ENCODE data around the gene MUC20.

Gene MUC20

DNA sequence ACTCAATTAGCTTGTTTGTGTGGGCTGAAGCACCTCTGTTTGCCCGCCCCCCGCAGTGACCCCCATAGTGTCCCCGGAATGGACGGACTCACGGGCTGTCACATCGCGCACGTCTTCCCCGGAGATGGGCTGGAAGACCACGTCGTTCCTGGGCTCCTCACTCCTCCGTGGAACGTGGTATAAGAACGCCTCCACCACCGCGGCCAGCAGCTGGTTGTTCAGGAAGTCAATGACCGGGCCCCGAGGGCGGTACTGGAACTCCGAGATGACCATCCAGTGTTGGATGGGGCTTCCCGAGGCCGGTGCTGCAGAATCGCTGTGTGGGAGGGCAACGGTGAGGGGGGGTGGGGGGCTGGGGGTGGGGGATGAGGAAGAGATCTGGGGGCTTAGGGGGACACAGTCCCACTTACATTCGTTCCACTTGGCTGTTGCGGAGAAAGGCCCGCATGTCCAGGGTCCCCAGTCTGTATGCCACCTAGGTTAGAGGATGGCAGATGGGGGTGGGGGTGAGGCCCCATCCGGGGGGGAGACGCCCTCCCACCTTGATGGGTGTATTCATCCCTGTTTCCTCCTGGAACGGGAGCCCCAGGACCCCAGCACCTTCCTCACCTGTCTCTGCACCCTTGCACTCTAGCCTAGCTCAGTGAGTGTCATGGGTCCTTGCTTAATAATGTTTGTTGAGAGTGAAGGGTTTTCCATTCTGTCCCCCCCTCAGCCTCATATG is 30.2 kb downstream of the MUC20 start:
- no peaks in the 10 kb centered on the region for H3K36me3 ChIP-seq
- TF ChIP-seq, protein P1, sequence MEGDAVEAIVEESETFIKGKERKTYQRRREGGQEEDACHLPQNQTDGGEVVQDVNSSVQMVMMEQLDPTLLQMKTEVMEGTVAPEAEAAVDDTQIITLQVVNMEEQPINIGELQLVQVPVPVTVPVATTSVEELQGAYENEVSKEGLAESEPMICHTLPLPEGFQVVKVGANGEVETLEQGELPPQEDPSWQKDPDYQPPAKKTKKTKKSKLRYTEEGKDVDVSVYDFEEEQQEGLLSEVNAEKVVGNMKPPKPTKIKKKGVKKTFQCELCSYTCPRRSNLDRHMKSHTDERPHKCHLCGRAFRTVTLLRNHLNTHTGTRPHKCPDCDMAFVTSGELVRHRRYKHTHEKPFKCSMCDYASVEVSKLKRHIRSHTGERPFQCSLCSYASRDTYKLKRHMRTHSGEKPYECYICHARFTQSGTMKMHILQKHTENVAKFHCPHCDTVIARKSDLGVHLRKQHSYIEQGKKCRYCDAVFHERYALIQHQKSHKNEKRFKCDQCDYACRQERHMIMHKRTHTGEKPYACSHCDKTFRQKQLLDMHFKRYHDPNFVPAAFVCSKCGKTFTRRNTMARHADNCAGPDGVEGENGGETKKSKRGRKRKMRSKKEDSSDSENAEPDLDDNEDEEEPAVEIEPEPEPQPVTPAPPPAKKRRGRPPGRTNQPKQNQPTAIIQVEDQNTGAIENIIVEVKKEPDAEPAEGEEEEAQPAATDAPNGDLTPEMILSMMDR (IDR thresholded peaks at IDR 0.05; ENCODE audit: low read depth, low read length): no peak
- H3K27me3 ChIP-seq: no peaks in the 10 kb centered on the region
- H3K9me3 ChIP-seq: no peaks in the 10 kb centered on the region
- DNase-seq: no peak
- no peak overlapping the region for H3K4me3 ChIP-seq (ENCODE audit: low read depth, low read length)
- no peaks in the 10 kb centered on the region for H3K4me1 ChIP-seq

DNA sequence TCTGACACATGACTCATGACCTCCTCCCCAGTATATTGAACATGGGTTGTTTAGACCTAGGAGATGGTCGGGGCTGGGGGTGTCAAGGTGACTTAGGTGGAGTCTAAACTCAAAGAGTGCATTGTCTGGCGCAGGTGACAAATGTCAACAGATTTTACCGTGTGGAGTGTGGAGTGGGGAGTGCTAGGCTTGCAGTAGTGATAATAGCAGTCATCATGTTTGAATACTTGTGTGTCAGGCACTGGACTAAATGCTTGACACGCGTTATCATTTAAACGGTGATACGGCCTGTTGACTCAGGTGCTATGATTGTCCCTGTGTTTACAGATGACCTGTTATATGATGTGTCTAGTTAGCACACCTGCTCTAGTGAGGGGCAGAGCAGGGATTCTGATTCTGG is 30.8 kb downstream of the MUC20 start:
- no peaks in the 10 kb centered on the region for H3K27me3 ChIP-seq
- no peak overlapping the region for H3K4me3 ChIP-seq (ENCODE audit: low read depth, low read length)
- H3K9me3 ChIP-seq: no peaks in the 10 kb centered on the region
- H3K4me1 ChIP-seq: no peaks in the 10 kb centered on the region
- H3K36me3 ChIP-seq: no peaks in the 10 kb centered on the region
- TF ChIP-seq, protein P1 (IDR thresholded peaks at IDR 0.05; ENCODE audit: low read depth, low read length): no peak
- DNase-seq: no peak

DNA sequence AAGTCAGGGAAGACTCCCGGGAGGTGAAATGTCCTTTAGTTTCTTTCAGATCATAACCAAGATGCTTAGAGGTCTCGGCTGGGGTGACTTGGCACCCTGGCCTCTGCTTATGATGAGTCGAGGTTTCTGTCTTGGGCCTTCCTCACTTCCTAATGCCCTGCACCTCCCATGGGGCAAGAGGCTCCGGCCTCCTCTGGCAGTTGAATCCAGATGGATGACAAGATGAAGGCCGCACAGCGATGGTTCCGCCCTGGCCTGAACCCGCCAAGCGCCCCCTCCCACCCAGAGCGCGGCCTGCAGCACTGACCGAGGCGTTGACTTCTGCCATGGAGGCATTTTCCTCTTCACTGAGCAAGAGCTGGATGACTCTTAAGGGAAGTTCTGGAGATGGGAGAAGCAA is 31.3 kb downstream of the MUC20 start:
- no peaks in the 10 kb centered on the region for H3K36me3 ChIP-seq
- H3K4me1 ChIP-seq: no peaks in the 10 kb centered on the region
- H3K27me3 ChIP-seq: no peaks in the 10 kb centered on the region
- no peaks in the 10 kb centered on the region for H3K9me3 ChIP-seq
- TF ChIP-seq, protein P1 (IDR thresholded peaks at IDR 0.05; ENCODE audit: low read depth, low read length): no peak
- H3K4me3 ChIP-seq (ENCODE audit: low read depth, low read length): no peak overlapping the region
- no peak for DNase-seq

DNA sequence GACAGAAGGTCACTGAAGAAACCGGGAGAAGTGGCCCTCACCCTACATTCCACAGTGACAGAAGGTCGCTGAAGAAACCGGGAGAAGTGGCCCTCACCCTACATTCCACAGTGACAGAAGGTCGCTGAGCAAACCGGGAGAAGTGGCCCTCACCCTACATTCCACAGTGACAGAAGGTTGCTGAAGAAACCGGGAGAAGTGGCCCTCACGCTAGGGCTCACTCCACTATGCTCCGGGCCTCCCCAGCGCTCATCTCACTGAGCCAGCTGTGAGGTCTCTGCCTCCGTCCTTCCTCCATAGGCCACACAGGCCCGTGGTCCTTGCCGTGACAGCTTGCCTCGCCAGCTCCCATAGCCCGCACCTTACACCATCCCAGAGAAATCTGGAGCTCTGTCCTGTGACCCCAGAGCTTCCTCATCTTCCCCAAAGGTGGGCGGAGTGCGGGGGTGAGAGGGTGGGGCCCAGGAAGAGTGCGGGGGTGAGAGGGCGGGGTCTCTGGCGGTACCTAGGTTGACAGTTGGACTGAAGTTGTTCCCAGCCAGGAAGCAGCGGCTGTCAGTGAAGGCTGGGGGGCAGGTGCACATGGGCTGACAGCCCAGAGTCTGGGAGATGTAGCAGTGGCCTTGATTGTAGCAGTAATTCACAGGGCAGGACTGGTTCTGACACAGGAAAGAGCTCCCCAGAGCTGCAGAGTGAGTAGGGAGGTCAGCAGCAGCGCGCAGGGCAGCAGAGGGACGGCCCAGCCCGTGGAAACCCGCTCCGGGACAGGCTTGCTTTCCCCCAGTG is 32.0 kb downstream of the MUC20 start:
- Histone ChIP-seq H3K27me3 (peaks cover 4% of the 10 kb centered on the region), H3K9me3 (no peaks in the 10 kb centered on the region), H3K4me3 (ENCODE audit: low read depth, low read length) (no peak overlapping the region), H3K36me3 (no peaks in the 10 kb centered on the region), H3K4me1 (no peaks in the 10 kb centered on the region)
- no peak for DNase-seq
- TF ChIP-seq, protein P1 (IDR thresholded peaks at IDR 0.05; ENCODE audit: low read depth, low read length): no peak

DNA sequence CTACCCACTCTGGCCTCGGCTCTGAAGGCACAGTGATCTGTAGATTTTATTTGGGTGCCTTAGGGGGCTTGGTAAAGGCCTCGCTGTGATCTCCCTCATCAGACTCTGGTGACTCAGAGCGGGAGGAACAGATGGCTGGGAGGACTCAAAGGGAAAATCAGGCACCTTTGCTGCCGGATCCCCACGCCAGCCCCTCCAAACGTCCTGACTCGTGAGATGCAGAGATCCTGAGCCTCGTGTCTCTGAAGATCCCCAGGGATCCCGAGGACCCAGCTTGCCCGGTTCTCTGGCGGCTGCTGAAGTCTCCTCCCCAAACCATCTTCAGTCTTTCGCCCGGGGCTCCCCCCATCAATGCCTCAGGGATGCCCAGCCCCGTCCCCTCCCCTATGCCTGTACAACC is 32.8 kb downstream of the MUC20 start:
- H3K9me3 ChIP-seq: no peaks in the 10 kb centered on the region
- no peaks in the 10 kb centered on the region for H3K4me1 ChIP-seq
- no peaks in the 10 kb centered on the region for H3K36me3 ChIP-seq
- TF ChIP-seq, protein P1 (IDR thresholded peaks at IDR 0.05; ENCODE audit: low read depth, low read length): no peak
- no peak for DNase-seq
- H3K27me3 ChIP-seq: peaks cover 9% of the 10 kb centered on the region
- H3K4me3 ChIP-seq (ENCODE audit: low read depth, low read length): no peak overlapping the region

DNA sequence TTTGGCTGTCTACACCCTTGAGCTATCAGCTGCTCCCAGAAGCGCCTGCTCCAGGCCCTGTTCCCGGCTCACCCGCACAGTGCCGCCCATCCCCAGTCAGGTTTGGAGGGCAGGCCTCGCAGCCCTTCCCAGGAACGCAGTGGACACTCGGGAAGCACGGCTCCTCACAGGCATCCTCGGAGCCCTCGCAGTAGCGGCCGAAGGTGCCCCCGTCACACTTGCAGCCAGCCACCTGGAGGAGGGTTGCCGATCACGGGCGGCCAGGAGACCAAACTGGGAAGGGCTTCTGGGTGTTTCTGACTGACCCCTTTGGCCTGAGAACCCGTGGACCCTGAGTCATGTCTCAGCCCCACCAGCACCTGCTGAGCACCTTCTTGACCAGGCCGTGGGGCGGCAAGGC is 33.4 kb downstream of the MUC20 start:
- H3K27me3 ChIP-seq: peaks cover 9% of the 10 kb centered on the region
- DNase-seq: no peak

More for the DNA sequence above, 33.4 kb downstream of the MUC20 start:
- no peaks in the 10 kb centered on the region for H3K36me3 ChIP-seq
- no peaks in the 10 kb centered on the region for H3K9me3 ChIP-seq
- no peak overlapping the region for H3K4me3 ChIP-seq (ENCODE audit: low read depth, low read length)
- TF ChIP-seq, protein P1 (IDR thresholded peaks at IDR 0.05; ENCODE audit: low read depth, low read length): no peak
- H3K4me1 ChIP-seq: no peaks in the 10 kb centered on the region
